Urothelium cell line (cell line): ENCODE results near the gene AATK.
A peak's percentile ranks its signal among the peaks of the same experiment; 100 is the strongest.

Experiments used
- DNase-seq: peaks from one replicate; pipeline ENCODE4 v3.0.0; 2011; ENCODE audit warnings: low spot score, mixed read lengths
- FAIRE-seq: peaks from 2 replicates; lab custom pipeline; 2011; peaks lifted over from hg19 to GRCh38; lab: Jason Lieb, UNC

AATK gene

DNA sequence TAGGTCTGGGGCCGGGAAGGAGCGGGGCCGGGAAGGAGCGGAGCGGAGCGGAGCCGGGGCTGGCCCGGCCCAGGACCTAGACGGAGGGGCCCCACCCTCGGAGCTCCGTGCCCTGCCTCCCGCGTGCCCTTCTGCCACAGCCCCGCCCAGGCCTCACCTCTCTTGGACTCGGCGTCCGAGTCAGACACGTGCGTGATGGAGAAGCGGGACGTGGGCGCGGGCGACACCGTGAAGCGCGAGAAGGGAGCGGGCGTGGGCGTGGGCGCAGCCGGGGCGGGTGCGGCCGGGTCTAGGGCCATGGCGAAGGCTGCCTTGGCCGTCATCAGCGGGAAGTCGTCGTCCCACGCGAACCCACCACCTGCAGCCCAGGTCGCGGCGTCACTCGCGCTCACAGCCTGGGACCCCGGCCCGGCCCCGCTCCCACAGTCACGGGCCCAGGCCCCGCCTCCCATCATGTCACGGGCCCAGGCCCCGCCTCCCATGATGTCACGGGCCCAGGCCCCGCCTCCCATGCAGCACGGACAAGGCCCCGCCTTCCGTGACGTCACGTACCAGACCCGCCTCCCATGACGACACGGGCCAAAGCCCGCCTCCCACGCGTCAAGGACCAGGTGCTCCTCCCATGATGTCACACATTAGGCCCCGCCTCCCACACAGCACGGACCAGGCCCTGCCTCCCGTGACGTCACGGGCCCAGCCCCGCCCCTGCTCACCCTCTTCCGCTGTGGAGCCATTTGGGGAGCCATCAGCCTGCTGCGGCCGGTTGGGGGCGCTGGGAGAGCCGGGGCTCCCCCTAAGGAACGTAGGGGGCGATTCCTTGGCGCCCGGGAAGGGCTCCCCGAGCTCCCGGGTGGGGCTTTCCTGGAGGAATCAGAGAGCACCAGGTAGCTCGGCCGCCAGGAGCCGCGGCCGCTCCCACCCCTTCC is 46.5 kb downstream of the AATK start:
- FAIRE-seq: peak; percentile 100

GRCh38 chr17:81118308-81119221 is 47.5 kb downstream of the AATK start:
- DNase-seq (no peak), FAIRE-seq (peak; percentile 71)

More for the DNA sequence above, 46.5 kb downstream of the AATK start:
- peak; percentile 98 for DNase-seq

DNA sequence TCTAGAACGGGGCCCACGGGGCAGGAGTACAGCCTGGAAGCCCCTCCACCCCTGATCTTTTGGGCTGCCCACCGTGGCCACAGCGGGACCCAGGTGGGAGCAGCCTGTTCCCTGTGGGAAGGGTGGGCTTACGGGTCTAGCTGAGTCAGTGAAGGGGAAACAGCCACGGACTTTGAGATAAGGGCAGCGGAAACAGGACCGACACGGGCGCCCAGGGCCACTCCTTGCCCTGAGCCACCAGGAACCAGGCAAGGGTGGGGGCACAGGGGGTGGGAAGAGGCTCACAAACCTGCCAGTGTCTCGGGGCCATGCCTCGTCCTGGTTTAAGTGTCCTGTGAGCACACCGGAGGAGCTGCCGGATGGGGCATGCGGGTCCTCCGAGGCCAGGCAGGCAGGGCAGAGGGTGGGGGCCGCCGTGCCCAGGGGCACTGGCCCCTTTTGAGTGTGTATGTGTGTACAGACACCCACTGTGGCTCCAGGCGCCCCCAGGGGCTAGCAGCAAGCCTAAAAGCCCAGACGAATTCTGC is 48.3 kb downstream of the AATK start:
- no peak for DNase-seq
- peak; percentile 53 for FAIRE-seq

DNA sequence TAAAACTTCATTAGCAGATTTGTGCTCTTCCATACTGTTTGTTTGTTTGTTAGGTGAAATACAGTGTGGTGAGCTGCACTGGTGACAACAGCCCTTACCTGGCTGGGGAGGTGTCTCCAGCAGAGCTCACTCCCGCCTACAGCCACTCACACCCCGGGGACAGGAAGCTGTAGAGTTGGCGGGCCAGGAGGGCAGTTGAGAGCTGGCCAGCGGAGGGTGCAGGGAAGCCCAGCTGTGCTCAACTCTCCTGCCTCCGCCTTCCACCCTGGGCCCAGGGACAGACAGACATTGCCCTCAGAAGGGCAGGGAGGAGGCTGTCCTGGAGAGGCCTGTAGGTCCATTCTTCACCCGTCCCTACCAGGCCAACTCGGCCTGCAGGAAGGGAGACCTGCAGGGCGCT is 49.3 kb downstream of the AATK start:
- no peak for FAIRE-seq

DNA sequence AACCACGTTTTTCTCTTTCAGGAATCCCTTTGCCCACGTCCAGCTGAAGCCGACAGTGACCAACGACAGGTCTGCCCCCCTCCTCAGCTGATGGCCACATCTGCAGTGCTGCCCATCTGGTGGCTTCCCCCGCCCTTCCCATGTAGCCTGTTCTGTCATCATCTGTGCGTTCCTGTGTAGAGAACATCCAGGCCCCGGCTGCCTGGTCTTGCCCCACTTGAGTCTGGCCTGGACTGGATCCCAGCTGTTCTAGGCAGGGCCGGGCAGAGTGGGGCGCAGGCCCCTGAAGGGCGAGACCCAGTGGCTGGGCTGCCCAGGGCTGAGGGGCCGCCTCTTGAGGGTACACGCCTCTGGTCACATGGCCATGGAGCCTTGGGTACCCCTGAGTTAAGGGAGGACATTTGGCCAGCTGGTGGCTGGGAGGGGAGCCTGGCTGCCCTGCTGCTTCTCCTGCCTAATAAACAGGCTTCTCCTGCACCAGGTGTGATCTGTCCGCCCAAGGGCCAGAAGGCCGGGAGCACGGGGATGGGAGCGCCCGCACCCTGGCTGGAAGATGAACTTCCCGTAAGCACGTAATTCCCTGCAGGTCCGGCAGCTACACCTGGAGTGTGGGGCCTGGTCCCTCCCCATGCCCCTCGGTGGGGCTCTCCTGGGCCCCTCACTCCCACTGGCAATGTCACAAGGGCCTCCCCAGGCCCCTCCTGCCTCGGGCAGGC is 50.1 kb downstream of the AATK start:
- no peak for DNase-seq
- FAIRE-seq: no peak

More for the DNA sequence above, 49.3 kb downstream of the AATK start:
- DNase-seq: no peak

- no peak for DNase-seq
- peak; percentile 27 for FAIRE-seq
Measured at GRCh38 chr17:81115219-81115618, 50.8 kb downstream of the AATK start.

DNA sequence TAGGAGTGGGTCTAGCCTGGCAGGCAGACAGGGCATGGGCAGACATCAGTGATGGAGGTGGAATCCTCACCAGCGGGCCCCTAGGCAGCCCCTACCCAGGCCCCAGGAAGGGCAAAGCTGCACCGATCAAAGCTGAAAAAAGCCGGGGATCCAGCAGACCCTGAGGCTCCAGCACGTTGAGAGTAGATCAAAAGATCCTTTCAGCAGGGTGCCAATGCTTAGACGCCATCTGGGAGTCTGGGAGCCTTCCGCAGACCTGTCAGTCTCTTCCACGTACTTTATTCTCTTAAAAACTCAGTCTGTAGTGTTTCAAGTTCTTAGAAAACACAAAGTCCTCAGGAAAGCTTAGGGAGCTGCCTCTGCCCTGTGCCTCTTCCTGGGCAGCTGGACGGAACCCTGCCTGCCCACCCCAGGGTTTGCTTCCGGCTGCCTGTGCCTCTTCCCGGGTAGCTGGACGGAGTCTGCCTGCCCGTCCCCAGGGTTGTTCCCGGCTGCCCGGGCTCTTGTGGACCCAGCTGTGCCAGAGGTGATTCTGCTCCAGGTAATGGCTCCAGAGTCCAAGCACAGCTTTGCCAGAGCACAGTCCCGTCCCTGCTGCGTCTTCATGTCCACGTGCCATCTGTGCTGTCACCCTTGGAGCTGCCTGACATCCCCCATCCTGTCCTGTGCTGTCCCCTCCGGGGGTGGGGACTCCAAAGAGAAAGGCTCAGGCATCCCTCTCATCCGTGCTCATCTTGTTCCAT is 51.5 kb downstream of the AATK start:
- DNase-seq (no peak), FAIRE-seq (peak; percentile 20)

GRCh38 chr17:81113158-81113724 is 52.8 kb downstream of the AATK start:
- peak; percentile 83 for FAIRE-seq
- no peak for DNase-seq

DNA sequence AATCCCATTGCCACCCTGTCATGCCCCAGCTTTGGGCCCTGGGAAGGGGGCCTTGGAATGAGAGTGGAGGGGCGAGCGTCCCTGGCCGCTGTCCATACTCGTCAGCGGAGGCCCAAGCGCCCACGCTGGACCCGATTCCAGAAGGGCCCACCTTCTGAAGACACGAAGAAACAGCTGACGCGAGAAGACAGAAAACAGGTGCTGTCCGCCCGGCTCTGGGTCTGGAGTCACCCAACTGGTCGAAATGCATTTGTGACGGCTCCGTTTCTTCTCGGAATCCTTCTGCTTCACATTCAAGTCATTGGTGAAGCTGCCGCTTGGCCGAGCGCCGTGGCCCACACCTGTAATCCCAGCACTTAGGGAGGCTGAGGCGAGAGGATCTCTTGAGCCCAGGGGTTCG is 53.6 kb downstream of the AATK start:
- no peak for FAIRE-seq

DNA sequence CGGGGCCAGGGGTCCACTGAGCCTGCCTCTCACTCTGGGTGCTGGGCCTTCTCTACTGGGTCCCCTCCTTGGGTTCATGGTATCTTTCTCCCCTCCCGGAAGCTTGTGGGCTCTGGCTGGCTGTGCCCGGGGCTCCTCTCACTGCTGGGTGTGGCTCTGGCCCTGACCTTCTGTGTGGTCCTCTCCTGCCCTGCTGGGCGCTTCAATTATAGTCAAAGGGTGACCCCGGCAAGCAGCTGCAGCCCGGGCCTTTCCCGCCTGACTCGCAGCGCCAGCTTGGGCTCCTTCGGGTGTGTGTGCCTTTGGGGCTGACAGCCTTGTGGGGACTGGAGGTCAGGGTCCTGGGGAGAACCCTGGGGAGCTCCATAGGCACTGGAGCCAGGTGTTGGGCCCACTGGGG is 55.0 kb downstream of the AATK start:
- FAIRE-seq (no peak), DNase-seq (no peak)

More for the DNA sequence above, 53.6 kb downstream of the AATK start:
- DNase-seq: no peak

- no peak for DNase-seq
- FAIRE-seq: no peak
Measured at GRCh38 chr17:81110488-81111040, 55.5 kb downstream of the AATK start.

GRCh38 chr17:81109957-81110356 is 56.1 kb downstream of the AATK start:
- DNase-seq (no peak), FAIRE-seq (no peak)

DNA sequence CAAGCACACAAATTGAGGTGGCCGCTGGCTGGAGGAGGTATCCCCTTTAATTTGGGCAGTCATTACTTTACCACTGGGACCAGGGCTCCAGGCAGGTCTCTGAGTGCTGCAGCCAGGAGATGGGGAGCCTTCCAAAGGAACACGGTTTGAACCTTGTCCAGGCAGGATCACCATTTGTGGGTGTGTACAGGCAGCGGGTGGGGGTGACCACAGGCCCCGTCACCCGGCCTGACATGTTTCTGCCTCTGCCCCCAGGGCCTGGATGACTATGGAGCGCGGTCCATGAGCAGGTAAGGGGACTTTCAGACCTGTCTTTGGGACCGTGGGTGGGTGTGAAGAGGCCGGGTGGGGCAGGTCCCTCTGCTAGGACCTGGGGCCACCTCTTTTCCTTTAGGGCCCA is 57.8 kb downstream of the AATK start:
- DNase-seq: no peak
- FAIRE-seq: no peak

- DNase-seq (no peak), FAIRE-seq (no peak)
Measured at GRCh38 chr17:81106716-81107115, 59.3 kb downstream of the AATK start.

DNA sequence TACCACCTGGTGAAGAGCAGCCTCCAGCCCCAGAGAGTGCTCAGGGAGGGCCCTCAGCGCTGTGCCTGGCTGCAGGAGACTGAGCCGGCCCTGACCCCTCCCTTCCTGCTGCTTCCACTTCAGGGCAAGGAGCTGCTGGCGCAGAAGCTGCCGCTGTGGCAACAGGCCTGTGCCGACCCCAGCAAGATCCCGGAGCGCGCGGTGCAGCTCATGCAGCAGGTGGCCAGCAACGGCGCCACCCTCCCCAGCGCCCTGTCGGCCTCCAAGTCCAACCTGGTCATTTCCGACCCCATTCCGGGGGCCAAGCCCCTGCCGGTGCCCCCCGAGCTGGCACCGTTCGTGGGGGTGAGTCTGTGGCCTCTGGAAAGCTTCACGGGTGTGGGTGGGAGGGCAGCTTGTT is 62.6 kb downstream of the AATK start:
- FAIRE-seq: no peak
- no peak for DNase-seq

DNA sequence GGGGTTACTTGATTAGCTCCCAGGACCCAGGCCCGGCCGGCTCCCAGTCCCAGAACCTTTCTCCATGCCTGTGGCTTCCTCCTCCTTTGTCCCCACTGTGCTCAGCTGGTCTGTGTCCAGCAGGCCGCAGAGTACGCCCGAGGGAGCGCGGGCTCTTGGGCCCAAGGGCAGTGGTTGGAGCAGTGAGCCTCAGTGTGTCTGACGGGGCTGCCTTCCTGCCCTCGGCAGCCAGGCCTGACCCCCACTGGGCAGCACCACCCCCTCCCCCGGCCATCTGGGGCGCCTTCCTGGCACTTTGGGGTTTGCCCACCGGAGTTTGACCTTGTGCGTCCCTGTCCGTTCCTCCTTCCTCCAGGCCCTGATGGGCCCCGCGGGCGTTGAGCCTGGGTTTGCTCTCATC is 63.2 kb downstream of the AATK start:
- DNase-seq (no peak), FAIRE-seq (no peak)

GRCh38 chr17:81102352-81102751 is 63.7 kb downstream of the AATK start:
- DNase-seq: no peak
- no peak for FAIRE-seq

GRCh38 chr17:81101614-81102306 is 64.3 kb downstream of the AATK start:
- DNase-seq (peak; percentile 97), FAIRE-seq (peak; percentile 99)

DNA sequence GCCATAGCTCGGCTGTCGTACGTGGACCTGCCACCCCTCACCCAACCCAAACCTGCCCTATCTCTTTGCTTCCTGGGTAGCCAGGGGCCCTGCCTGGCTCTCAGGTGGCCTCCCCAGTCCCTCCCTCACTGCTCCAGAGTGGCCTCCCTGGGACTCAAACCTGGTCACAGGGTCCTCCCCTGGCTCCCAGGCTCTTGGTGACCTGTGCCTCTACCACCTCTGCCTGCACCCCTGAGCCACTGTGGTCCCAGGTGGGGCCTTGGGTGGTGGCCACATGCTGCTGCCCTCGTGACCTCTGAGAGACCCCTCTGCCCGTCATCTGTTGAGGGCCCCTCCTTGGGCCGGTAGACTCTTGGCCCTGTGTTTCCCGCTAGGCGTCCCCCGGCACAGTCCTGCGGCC is 65.4 kb downstream of the AATK start:
- DNase-seq: no peak
- FAIRE-seq: no peak
